Melanocyte of skin (primary cell): Measurements from ENCODE around the gene CRAMP1. TPM values are rescaled to one million over a fixed set of nuclear protein-coding genes. Genes with fewer than 3 reads are reported as not detected.

Source experiments
- total RNA-seq, 2 donors: library from RNA; depleted of rRNA; stranded (reverse); fragments of >200 nt; gene quantifications; 2 replicates each; pipeline ENCODE4 v1.2.3, GENCODE V29; 2012

The CRAMP1 gene
- total RNA-seq, result 10 to 100 TPM; 10.7 to 12.0 TPM

GRCh38 chr16:1612320-1613111, at the start of gene CRAMP1:
TSS of gene CRAMP1 (plus strand) at chr16:1612360. CDS start at chr16:1614640, 2,280 bp downstream.

GRCh38 chr16:1677942-1678499, 65.9 kb downstream of the CRAMP1 start, which contains the start of gene JPT2:
TSS of gene JPT2 (plus strand) at chr16:1678279. CDS start at chr16:1678313, 34 bp downstream.

GRCh38 chr16:1705688-1706385, 93.7 kb downstream of the CRAMP1 start, which contains the start of gene MAPK8IP3:
TSS of gene MAPK8IP3 (plus strand) at chr16:1706195. CDS start at chr16:1706340, 145 bp downstream.

Other genes starting within 250 kb of the CRAMP1 start
- gene UNKL, start 197.7 kb upstream of the CRAMP1 start, total RNA-seq, result 1 to 10 TPM; 7.0 to 7.2 TPM
- gene UQCC4, start 191.6 kb upstream of the CRAMP1 start, total RNA-seq, result 10 to 100 TPM in 1 of 2 donors, 1 to 10 TPM in 1; 9.3 to 17.3 TPM
- gene PERCC1, start 181.3 kb upstream of the CRAMP1 start, total RNA-seq, result not detected
- 1 to 10 TPM in 1 of 2 donors, under 1 TPM in 1; 0.67 to 2.8 TPM for gene CCDC154, start 167.8 kb upstream of the CRAMP1 start, total RNA-seq
- 100 to 1,000 TPM; 476 to 523 TPM for gene CLCN7, start 137.3 kb upstream of the CRAMP1 start, total RNA-seq
- under 1 TPM; under 0.01 to 0.34 TPM for gene PTX4, start 123.4 kb upstream of the CRAMP1 start, total RNA-seq
- 10 to 100 TPM; 21.7 to 28.6 TPM for gene TELO2, start 119.0 kb upstream of the CRAMP1 start, total RNA-seq
- 10 to 100 TPM in 1 of 2 donors, 1 to 10 TPM in 1; 1.7 to 10.3 TPM for gene TMEM204, start 78.7 kb upstream of the CRAMP1 start, total RNA-seq
- 10 to 100 TPM; 14.3 to 26.2 TPM for gene IFT140, start 288 bp upstream of the CRAMP1 start, total RNA-seq
- 100 to 1,000 TPM in 1 of 2 donors, 10 to 100 TPM in 1; 60.6 to 129 TPM for gene JPT2, start 65.9 kb downstream of the CRAMP1 start, total RNA-seq
- 10 to 100 TPM; 18.3 to 30.3 TPM for gene MAPK8IP3, start 93.8 kb downstream of the CRAMP1 start, total RNA-seq
- gene NME3, start 159.2 kb downstream of the CRAMP1 start, total RNA-seq, result 10 to 100 TPM; 27.9 to 36.0 TPM
- gene EME2, start 160.4 kb downstream of the CRAMP1 start, total RNA-seq, result 10 to 100 TPM; 15.3 to 17.2 TPM
- gene MRPS34, start 160.8 kb downstream of the CRAMP1 start, total RNA-seq, result 100 to 1,000 TPM in 1 of 2 donors, 10 to 100 TPM in 1; 87.8 to 153 TPM
- gene SPSB3, start 170.2 kb downstream of the CRAMP1 start, total RNA-seq, result 10 to 100 TPM; 19.3 to 23.1 TPM
- gene NUBP2, start 170.6 kb downstream of the CRAMP1 start, total RNA-seq, result 10 to 100 TPM; 59.5 to 80.3 TPM
- gene IGFALS, start 181.3 kb downstream of the CRAMP1 start, total RNA-seq, result under 1 TPM in 1 of 2 donors, not detected in 1; 0.33 TPM
- 10 to 100 TPM; 46.6 to 61.9 TPM for gene HAGH, start 214.5 kb downstream of the CRAMP1 start, total RNA-seq
- 100 to 1,000 TPM; 114 to 119 TPM for gene FAHD1, start 214.8 kb downstream of the CRAMP1 start, total RNA-seq